ENCODE results near the gene BSN.
"Not testable (repeated sequence)": the region's sequence is repeated elsewhere in the genome, so short reads cannot be mapped to it uniquely, and the experiment has no call there.

BSN gene

DNA sequence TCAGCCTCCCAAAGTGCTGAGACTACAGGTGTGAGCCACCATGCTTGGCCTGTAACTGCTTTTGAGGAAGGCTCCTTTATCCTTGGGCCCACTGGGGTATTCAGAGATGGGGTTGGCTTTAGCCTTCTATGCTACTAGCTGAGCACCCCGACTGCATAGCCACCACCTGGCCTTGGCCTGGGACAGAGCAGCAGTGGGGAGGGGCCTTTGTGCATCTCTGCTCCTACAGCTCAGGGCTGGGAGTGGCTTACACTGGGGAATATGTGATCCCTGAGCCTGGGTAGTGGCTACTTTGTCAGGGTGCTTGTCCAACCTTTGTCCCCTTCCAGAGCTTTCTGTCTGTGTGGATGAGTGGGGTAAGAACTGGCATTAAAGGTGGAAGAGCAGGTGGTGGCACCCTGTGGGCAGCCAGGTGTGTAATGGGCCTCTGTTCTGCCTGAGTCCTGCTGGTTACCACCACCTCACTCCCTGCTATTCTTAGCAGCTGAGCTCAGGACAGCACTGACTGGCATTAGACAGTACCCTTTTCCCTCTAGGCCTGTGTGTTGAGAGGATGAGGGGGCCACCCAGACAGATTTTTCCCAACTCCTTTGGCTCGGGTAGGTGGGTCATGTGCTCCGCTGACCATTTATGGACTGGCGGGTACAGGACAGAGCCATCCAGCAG, 141.2 kb downstream of the BSN start:
- not testable (repeated sequence) for DNase-seq (ENCODE audit: low spot score)

DNA sequence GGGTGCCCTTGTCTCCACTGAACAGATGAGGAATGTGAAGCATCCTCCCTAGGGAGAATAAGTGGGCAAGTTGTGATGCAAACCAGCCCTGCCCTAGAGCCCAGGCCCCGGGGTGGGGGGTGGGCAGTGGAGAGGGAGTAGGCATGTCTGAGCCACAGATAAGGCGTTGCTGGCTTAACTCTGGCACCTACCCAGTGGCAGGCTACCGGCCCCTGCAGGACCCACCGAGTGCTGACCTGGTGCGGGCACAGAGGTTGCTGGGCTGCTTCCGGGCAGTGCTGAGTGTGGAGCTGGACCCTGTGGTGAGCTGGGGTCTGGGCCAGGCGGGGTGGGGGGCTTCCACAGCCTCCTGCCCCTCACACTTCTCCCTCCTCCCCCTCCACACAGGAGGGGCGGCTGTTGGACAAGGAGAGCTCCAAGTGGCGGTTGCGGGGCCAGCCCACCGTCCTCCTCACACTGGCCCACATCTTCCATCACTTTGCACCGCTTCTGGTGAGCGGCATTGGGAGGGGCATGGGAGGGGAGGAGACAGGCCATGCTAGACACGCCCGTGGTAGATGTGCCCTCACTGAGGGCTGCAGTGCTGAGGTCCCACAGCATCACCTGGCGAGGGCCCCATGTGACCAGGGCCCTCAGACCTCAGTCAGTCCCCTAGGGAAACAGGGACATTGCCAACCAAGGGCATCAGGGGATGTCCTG, 145.2 kb downstream of the BSN start:
- no peak for DNase-seq (ENCODE audit: low spot score)

DNA sequence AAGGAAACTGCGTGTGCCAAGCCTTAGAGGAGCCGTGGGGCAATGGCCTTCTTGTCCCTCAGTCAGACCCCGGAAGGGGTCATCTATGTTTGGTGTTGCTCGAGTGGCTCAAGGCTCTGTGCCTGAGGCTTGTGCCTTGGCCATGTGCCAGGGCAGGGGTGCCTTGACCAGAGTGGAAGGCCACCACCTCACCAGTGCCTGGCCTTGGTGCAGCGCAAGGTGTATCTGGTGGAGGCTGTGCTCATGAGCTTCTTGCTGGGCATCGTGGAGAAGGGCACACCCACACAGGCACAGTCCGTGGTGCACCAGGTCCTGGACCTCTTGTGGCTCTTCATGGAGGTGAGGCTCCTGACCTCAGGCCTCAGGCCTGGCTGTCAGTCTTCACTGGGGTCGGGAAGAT, 145.7 kb downstream of the BSN start:
- no peak for DNase-seq (ENCODE audit: low spot score)

DNA sequence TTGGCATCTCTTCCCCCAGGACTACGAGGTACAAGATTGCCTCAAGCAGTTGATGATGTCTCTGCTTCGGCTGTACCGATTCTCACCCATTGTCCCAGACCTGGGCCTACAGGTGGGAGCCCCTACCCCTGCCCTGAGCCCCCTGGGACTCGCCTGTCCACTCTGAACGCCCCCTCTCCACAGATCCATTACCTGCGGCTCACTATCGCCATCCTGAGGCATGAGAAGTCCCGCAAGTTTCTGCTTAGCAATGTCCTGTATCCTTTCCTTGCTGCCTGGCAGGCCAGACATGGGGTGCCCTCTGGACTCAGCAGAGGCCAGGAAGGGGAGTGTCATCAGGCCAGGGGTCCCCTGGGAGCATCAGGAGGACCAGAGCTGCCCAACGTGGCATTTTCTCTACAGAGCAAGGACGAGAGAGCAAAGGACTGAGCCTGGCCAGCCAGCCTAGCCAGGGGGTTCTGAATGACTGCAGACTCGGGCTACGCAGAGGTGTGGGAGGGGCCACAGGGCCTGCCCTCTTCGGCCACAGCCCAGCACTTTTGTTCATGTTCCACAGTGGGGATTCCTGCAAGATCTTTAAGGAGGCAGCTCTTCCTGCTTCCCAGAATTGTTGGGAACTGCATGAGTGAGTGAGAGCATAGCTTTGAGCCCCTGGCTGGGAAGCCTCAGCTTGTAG, 146.3 kb downstream of the BSN start:
- no peak for DNase-seq (ENCODE audit: low spot score)

DNA sequence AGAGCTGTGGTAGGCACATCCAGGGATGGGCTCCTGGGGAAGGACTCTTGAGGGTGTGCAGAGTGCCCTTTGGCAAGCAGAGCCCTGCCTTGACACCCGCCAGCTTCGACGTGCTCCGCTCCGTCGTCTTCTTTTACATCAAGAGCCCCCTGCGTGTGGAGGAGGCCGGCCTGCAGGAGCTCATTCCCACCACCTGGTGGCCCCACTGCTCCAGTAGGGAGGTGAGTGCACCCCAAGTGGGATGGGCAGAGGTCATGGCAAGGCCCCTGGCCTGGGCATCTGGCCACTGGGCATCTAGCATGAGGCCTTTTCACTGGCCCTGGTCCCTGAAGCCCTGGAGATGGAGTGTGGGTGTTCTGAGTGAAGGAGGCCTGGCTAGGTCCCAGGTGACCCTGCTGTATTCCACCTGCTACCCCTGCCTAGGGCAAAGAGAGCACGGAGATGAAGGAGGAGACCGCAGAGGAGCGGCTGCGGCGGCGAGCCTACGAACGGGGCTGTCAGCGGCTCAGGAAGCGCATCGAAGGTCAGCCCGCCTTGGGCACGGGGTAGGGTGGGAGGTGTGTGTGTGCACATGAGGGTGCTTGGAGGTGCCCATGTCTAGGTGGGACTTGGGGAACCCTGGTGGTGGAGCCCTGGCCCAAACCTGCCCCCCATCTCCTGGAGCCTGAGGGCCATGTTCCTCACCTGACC, 147.3 kb downstream of the BSN start:
- DNase-seq (ENCODE audit: low spot score) = no peak

DNA sequence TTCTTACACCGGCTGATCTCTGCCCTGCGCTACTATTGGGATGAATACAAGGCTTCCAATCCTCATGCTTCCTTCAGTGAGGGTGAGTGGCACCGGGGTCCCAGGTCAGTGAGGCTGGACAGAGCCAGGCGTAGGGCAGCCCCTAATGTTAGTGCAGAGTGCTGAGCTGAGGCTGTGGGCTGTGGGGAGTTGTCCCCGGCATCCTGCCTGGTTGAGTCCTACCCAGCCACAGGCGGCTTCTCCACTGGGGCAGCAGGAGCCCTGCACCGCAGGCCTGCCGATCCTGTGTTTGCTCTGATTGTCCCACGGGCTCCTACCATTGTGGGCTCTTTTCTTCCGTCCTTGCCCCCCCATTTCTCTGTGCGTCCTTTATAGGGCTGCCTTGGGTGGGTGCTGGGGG, 148.4 kb downstream of the BSN start:
- no peak for DNase-seq (ENCODE audit: low spot score)

DNA sequence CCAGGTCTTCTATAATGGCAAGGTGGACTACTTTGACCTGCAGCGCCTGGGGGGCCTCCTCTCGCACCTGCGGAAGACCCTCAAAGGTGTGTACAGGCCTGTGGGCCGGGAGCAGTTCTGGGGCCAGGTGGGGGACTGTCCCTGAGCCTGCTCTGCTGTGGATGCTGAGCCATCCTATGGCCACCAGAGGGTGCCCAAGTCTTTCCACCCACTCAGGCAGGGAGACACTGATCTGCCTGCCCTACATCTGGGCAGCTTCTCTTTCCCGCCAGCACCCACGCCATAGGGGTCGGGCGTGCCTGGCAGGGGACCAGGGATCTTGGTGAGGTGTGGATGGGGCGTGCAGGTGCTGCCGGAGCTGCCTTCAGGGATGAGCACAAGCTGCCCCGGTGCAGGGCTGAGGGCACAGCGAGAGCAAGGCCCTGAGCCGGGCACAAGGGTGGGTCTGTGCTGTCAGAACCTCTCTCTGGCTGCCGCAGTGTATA, 149.2 kb downstream of the BSN start:
- DNase-seq (ENCODE audit: low spot score) = peak; percentile 72

DNA sequence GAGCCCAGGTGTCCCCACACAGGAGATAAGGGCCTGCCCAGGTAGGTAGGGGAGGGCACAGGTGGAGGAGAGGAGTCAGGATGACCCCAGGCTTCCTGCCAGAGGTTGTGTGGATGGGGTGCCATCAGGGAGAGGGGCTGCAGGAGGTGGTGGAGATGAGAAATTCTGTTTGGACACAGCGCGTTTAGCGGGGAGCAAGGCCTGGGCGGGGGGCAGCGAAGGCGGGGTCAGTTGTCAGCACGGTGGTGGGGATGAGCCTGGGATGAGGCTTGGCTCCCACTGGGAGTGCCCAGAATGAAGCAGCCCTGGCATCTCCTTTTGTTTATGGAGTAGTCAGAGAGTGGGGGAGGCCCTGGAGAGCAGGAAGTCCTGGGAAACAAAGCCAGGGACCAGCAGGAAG, 149.7 kb downstream of the BSN start:
- no peak for DNase-seq (ENCODE audit: low spot score)

DNA sequence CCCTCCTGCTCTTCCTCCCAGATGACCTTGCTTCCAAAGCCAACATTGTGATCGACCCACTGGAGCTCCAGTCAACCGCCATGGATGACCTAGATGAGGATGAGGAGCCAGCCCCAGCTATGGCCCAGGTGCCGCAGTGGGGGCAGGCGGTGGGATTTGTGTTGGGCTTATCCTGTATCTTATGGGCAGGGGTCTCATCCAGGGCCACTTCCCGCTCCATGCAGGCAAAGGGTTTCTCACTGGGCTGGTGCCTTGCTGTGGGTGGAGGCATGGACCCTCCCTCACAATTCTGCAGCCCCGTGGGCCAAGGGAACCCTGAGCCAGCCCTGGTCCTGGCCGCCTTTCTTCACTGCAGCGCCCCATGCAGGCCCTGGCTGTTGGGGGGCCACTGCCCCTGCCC, 150.4 kb downstream of the BSN start:
- DNase-seq (ENCODE audit: low spot score) = no peak

DNA sequence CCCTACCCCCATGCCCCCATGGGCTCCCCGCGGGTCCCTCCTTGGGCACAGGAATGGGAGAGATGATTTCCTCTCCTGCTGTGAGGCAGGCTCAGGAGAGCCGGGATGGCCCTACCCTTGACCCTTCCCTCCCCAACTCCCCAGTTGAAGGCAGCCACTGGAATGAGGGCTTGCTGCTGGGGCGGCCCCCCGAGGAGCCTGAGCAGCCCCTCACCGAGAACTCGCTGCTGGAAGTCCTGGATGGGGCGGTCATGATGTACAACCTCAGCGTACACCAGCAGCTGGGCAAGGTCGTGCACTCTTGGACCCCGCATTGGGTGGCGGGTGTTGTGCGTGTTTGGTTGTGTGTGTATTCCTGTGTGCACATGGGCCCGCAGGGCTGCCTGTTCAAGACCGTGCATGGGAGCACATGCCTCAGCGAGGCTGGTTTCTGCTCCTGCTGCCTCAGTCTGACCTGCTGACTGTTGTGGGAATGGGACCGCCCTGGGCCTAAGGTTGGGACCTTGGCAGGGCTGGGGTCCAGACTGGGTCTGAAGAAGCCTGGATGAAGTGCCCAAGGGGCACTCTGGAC, 151.2 kb downstream of the BSN start:
- DNase-seq (ENCODE audit: low spot score) = no peak

DNA sequence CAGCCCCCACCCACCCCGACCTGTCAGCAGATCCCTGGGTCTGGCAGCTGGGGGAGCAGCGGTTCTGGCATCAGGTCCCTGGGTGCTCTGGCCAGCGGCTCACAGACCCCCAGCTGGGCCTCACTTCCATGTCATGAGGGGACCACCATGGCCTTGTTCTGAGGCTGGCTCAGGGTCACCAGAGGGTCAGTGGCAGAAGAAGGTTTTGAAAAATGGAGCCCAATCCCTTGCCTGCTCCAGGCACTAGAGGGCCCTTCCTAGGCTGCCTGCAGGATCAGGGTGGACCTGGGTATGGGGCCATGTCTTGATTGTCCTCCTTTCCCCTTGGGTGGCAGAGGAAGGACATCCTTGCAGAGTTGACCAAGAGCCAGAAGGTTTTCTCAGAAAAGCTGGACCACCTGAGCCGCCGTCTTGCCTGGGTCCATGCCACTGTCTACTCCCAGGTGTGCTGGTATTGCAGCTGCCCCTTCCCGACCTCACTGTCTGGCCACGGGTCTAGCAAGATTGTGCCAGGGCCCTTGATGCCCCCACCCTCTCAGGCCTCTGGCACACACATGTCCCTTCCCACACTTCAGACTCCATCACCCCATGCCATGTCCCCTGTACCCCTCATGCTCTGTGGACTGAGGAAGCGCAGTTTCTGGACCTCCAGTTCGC, 152.3 kb downstream of the BSN start:
- DNase-seq (ENCODE audit: low spot score) = no peak

DNA sequence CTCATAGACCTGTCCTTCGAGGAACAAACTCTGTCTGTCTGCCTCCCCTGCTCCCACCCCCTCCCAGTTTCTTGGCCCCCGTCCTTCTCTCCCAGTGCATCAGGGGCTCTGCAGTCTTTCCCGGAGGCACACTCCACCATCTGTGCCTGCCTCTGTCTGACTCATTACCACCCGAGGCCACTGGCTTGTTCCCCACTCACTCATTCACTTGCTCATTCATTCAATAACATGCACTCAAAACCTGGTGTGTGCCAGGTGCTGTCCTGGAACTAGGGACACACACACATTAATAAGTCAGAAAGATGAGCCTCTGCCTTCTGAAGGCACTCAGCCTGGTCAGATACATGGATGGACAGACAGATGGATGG, 152.8 kb downstream of the BSN start:
- DNase-seq (ENCODE audit: low spot score) = peak; percentile 66

DNA sequence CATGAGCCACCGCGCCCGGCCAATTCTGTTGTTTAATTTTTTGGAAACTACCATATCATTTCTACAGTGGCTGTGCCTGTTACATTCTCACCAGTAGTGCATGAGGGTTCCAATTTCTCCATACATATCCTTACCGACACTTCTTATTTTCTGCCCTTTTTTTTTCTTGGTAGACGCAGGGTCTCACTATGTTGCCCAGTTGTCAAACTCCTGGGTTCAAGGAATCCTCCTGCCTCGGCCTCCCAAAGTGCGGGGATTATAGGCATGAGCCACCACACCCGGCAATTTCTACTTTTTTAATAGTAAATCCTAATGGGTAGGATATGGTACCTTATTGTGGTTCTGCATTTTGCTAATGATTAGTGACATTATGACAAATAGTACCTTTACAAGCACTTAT, 155.6 kb downstream of the BSN start:
- no peak for DNase-seq (ENCODE audit: low spot score)

DNA sequence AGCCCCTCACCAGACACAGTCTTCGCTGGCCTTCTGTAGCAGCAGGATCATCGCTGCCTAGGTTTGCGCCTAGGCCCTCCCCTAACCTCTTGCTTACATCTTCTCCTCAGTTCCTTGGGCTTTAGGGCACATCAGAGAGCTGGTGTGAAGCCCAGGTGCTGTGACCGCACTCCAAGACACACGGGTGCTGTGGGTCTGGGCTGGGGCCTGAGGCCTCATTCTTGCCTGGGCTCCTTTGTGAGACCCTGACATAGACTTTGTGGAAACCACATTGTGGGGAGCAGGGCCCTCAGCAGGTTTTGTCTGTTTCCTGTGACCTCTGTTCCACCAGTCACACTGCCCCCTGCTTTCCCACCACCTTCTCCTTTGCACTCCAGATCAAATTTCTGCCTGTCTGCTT, 157.2 kb downstream of the BSN start:
- no peak for DNase-seq (ENCODE audit: low spot score)

DNA sequence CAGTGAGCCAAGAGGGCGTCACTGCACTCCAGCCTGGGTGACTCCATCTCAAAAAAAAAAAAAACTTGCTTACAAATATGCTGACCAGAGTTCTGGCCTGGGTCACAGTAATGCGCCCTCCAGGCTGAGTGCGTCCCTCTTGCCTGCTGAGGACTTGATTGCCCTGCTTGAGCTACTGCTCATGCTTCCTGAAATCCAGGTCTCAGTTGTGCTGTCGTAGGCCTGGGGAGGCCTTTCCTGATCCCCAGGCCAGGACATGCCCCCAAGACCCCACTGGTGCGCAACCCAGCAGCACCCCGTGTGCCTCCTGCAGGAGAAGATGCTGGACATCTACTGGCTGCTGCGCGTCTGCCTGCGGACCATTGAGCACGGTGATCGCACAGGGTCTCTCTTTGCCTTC, 157.9 kb downstream of the BSN start:
- DNase-seq (ENCODE audit: low spot score) = no peak

DNA sequence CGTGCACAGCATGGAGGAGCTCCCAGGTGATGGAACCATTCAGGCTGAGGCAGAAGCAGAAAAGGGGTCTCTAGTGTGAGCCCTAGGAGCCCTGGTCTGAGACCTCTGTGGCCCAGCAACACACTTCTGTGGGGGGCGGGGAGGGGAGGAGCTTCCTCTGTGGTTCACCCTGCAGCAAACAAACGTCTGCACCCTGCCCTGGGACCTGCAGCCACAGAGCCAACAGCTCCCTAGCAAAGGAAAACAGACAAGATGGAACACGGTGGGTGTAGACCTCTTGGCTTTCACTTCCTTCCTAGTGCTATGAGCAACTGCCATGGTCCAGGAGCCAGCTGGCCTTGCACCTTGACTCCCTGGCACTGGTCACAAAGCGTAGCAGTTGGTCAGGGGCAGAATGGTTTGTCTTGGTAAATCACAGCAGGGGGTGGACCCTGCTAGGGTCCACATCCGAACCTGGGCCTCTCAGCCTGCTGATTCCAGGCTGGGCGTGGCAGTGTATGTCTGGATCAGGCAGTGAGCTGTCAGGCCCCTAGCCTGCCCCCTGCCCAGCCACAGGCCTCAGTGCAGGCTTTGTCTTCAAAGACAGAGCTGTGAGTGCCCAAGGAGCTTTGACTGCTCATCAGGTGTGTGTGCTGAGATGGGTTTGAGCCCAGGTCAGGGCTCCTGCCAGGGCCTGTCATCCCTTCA, 158.5 kb downstream of the BSN start:
- no peak for DNase-seq (ENCODE audit: low spot score)

DNA sequence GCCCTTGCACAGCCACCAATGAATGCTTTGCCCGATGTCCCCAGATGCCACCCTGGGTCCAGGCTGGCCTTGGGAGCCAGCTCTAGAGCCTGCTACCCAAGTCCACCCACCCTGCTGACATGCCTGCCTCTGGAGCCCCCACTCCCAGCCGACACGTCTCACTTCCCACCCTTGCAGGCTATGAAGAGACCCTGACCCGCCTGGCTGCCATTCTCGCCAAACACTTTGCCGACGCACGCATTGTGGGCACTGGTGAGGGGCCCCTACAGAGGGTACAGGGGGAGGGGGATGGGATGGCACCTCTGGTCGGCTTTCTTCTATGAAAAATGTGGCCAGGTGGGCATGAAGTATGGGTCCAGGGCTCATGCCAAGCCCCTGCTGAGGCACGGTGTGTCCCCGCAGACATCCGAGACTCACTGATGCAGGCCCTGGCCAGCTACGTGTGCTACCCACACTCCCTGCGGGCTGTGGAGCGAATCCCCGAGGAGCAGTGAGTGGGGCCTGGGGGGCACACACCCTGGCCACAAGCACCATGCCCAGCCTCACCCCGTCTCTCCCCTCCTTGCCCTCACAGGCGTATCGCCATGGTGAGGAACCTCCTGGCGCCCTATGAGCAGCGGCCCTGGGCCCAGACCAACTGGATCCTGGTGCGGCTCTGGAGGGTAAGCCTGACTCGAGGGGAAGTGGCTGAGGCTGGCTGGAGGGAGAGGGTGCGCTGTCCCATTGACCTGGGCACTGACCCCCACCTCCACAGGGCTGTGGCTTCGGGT, 159.2 kb downstream of the BSN start:
- no peak for DNase-seq (ENCODE audit: low spot score)

DNA sequence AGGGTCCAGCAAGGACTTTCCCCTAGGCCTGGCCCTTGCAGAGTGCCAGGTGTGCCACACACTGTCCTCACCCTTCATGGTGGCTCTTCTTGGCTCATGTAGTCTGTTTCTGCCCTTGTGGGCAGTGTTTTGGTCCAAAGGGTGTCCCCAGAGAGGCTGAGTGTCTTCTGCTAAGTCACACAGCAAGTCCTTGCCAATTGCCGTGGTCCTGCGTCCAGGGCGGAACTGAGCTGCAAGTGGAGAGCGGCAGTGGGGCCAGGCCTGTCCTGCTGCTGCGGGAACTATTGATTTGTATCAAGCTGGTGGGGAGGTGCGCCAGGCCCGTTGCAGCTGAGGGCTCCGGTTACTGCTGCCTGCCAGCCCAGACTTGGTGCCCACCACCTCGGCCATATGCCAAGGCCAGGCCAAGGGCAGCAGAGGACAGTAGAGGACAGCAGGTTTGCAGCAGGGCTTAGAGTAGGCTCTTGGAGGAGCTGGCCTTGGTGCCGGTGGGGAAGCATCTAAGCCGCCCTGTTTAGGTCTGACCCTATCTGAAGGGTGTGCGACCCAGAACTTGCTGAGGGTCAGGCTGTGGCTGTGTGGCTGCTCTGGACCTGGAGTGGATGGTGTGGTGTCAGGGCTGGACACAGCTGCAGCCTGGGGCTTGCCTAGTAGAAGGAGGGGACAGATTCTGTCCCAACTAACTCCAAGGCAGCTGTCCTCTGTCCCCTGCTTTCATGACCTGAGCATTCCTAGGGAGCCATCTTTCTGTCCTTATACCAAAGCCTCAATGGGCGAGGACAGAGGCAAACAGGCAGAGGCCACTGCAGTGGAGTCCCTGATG, 160.7 kb downstream of the BSN start:
- DNase-seq (ENCODE audit: low spot score) = no peak

DNA sequence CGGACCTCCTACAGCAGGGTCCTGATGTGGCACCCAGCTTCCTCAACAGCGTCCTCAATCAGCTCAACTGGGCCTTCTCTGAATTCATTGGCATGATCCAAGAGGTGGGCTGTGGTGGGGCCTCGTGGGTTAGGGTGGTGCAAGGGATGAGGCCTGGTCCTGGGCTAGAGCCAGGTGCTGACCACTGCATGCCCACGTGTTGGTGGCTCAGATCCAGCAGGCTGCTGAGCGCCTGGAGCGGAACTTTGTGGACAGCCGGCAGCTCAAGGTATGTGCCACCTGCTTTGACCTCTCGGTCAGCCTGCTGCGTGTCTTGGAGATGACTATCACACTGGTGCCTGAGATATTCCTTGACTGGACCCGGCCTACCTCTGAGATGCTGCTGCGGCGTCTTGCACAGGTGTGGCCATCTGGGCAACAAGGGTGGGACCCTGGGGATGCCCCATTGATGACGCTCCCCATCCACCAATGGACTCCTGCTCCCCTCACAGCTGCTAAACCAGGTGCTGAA, 161.4 kb downstream of the BSN start:
- no peak for DNase-seq (ENCODE audit: low spot score)
